ENCODE data around the gene PALB2. TPM values are rescaled to one million over a fixed set of nuclear protein-coding genes. Genes with fewer than 3 reads are reported as not detected.

The PALB2 gene
- total and polyA plus RNA-seq, 2 of the 8 experiments (the other 6 are each of a cell fraction or from before 2014, with no cell fraction given) = 12.5 to 33.1 TPM

DNA sequence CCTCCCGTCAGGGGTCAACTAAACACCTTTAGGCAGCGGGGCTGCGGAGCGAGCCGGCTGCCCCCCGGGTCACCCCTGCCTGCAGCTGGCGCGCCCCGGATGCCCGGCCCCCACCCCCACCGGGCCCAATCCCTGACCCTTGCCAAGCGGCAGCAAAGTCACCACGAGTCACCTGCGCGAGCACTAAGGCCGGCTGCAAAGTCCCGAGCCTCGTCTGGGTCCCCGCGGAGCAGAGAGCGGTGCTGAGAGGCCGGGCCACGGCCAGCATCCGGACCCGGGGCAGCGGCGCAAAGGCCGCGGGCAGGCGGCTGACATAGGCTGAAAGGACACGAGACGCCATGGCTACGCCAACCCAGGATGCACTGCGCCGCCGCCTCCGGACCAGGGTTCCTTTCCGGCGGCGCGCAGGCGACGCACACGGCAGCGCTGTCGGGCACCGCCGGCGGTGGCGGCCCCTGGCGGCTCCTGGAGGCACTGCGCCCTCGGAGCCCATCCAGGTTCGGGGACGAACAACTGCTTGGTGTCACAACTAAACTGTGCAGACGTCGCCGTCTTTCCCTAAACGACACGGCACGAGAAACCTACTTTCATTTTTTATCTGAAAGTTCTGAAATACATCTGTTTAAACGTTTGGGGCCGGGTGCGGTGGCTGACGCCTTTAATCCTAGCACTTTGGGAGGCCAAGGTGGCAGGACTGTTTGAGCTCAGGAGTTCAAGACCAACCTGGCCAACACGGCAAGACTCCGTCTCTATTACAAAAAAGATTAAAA lies 45.0 kb downstream of the PALB2 start, which contains the start of gene NDUFAB1 (continued):
- TF ChIP-seq PHF8 (conservative IDR thresholded peaks at IDR 0.05; ENCODE audit: low read depth, low read length) (peak; percentile 79), HDAC6 (IDR thresholded peaks at IDR 0.05; ENCODE audit: low read depth, low read length) (no peak), CEBPB (IDR thresholded peaks at IDR 0.05; ENCODE audit: low read depth, low read length) (no peak), GTF2F1 (IDR thresholded peaks at IDR 0.05; ENCODE audit: borderline replicate concordance, low read depth, low read length) (no peak), POLR2A (IDR thresholded peaks at IDR 0.05; ENCODE audit: control extremely low read depth in 1 of 2, low read depth in 2 of 2, low read length in 2 of 2) (peak in 1 of 2 experiments; percentile 72; a peak in 1 of 3 replicates), SUZ12 (IDR thresholded peaks at IDR 0.05; ENCODE audit: low read length) (no peak), CBX8 (IDR thresholded peaks at IDR 0.05; ENCODE audit: borderline replicate concordance, low read depth, low read length) (no peak), KDM5A (IDR thresholded peaks at IDR 0.05; ENCODE audit: low read length) (peak; percentile 82), JUN (IDR thresholded peaks at IDR 0.05; ENCODE audit: low read depth, low read length) (no peak)
- TF ChIP-seq, protein P1, sequence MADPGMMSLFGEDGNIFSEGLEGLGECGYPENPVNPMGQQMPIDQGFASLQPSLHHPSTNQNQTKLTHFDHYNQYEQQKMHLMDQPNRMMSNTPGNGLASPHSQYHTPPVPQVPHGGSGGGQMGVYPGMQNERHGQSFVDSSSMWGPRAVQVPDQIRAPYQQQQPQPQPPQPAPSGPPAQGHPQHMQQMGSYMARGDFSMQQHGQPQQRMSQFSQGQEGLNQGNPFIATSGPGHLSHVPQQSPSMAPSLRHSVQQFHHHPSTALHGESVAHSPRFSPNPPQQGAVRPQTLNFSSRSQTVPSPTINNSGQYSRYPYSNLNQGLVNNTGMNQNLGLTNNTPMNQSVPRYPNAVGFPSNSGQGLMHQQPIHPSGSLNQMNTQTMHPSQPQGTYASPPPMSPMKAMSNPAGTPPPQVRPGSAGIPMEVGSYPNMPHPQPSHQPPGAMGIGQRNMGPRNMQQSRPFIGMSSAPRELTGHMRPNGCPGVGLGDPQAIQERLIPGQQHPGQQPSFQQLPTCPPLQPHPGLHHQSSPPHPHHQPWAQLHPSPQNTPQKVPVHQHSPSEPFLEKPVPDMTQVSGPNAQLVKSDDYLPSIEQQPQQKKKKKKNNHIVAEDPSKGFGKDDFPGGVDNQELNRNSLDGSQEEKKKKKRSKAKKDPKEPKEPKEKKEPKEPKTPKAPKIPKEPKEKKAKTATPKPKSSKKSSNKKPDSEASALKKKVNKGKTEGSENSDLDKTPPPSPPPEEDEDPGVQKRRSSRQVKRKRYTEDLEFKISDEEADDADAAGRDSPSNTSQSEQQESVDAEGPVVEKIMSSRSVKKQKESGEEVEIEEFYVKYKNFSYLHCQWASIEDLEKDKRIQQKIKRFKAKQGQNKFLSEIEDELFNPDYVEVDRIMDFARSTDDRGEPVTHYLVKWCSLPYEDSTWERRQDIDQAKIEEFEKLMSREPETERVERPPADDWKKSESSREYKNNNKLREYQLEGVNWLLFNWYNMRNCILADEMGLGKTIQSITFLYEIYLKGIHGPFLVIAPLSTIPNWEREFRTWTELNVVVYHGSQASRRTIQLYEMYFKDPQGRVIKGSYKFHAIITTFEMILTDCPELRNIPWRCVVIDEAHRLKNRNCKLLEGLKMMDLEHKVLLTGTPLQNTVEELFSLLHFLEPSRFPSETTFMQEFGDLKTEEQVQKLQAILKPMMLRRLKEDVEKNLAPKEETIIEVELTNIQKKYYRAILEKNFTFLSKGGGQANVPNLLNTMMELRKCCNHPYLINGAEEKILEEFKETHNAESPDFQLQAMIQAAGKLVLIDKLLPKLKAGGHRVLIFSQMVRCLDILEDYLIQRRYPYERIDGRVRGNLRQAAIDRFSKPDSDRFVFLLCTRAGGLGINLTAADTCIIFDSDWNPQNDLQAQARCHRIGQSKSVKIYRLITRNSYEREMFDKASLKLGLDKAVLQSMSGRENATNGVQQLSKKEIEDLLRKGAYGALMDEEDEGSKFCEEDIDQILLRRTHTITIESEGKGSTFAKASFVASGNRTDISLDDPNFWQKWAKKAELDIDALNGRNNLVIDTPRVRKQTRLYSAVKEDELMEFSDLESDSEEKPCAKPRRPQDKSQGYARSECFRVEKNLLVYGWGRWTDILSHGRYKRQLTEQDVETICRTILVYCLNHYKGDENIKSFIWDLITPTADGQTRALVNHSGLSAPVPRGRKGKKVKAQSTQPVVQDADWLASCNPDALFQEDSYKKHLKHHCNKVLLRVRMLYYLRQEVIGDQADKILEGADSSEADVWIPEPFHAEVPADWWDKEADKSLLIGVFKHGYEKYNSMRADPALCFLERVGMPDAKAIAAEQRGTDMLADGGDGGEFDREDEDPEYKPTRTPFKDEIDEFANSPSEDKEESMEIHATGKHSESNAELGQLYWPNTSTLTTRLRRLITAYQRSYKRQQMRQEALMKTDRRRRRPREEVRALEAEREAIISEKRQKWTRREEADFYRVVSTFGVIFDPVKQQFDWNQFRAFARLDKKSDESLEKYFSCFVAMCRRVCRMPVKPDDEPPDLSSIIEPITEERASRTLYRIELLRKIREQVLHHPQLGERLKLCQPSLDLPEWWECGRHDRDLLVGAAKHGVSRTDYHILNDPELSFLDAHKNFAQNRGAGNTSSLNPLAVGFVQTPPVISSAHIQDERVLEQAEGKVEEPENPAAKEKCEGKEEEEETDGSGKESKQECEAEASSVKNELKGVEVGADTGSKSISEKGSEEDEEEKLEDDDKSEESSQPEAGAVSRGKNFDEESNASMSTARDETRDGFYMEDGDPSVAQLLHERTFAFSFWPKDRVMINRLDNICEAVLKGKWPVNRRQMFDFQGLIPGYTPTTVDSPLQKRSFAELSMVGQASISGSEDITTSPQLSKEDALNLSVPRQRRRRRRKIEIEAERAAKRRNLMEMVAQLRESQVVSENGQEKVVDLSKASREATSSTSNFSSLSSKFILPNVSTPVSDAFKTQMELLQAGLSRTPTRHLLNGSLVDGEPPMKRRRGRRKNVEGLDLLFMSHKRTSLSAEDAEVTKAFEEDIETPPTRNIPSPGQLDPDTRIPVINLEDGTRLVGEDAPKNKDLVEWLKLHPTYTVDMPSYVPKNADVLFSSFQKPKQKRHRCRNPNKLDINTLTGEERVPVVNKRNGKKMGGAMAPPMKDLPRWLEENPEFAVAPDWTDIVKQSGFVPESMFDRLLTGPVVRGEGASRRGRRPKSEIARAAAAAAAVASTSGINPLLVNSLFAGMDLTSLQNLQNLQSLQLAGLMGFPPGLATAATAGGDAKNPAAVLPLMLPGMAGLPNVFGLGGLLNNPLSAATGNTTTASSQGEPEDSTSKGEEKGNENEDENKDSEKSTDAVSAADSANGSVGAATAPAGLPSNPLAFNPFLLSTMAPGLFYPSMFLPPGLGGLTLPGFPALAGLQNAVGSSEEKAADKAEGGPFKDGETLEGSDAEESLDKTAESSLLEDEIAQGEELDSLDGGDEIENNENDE (IDR thresholded peaks at IDR 0.05; ENCODE audit: insufficient replicate concordance, low read length) = no peak

Measured in H1 (cell line).